SHP77 (cell line): ENCODE results near the gene RNLS.

Source experiments
- DNase-seq, 2 experiments: peaks; one replicate each; lab custom pipeline; 2025; lab: John Stamatoyannopoulos, UW

Gene RNLS

GRCh38 chr10:88259381-88259780 lies 323.7 kb downstream of the RNLS start:
- DNase-seq: no peak

GRCh38 chr10:88256886-88257285 lies 326.2 kb downstream of the RNLS start:
- DNase-seq: no peak

GRCh38 chr10:88256013-88256680 lies 327.0 kb downstream of the RNLS start:
- no peak for DNase-seq

GRCh38 chr10:88254091-88254490 lies 329.0 kb downstream of the RNLS start:
- DNase-seq: no peak

- no peak for DNase-seq
Measured at GRCh38 chr10:88253622-88254021, 329.5 kb downstream of the RNLS start.

GRCh38 chr10:88253128-88253527 lies 330.0 kb downstream of the RNLS start:
- no peak for DNase-seq

- DNase-seq: no peak
Measured at GRCh38 chr10:88249450-88249849, 333.7 kb downstream of the RNLS start.

- DNase-seq: no peak
Measured at GRCh38 chr10:88246675-88247074, 336.4 kb downstream of the RNLS start.

GRCh38 chr10:88245974-88246511 lies 337.1 kb downstream of the RNLS start:
- no peak for DNase-seq

- no peak for DNase-seq
Measured at GRCh38 chr10:88244781-88245625, 338.1 kb downstream of the RNLS start.

- DNase-seq: no peak
Measured at GRCh38 chr10:88243836-88244730, 339.0 kb downstream of the RNLS start.

GRCh38 chr10:88243202-88243744 lies 339.8 kb downstream of the RNLS start:
- no peak for DNase-seq

GRCh38 chr10:88241501-88241900 lies 341.6 kb downstream of the RNLS start:
- DNase-seq: no peak

- DNase-seq: no peak
Measured at GRCh38 chr10:88239212-88239611, 343.9 kb downstream of the RNLS start.

- DNase-seq: no peak
Measured at GRCh38 chr10:88238615-88238914, 344.6 kb downstream of the RNLS start.

- DNase-seq: no peak
Measured at GRCh38 chr10:88237896-88238614, 345.1 kb downstream of the RNLS start.

- DNase-seq: no peak
Measured at GRCh38 chr10:88236121-88236743, 346.9 kb downstream of the RNLS start.

GRCh38 chr10:88234297-88234696 lies 348.8 kb downstream of the RNLS start:
- no peak for DNase-seq

GRCh38 chr10:88233870-88234269 lies 349.2 kb downstream of the RNLS start:
- no peak for DNase-seq

GRCh38 chr10:88232983-88233543 lies 350.1 kb downstream of the RNLS start:
- DNase-seq: no peak
